NCI-H748 (cell line): Measurements from ENCODE around the gene CCDC12.
A peak's percentile ranks its signal among the peaks of the same experiment; 100 is the strongest.

Source experiments
- DNase-seq: peaks from one replicate; lab custom pipeline; 2025; ENCODE audit not compliant: unreplicated experiment; lab: John Stamatoyannopoulos, UW

CCDC12 gene

GRCh38 chr3:46976326-46977190 is at the start of gene CCDC12:
Gene CCDC12, minus strand, starts transcription at chr3:46976745. Its CDS starts 13 bp downstream, at chr3:46976732.
- DNase-seq, result peak; percentile 95

- DNase-seq, result no peak
These were observed 48.4 kb upstream of the CCDC12 start for GRCh38 chr3:47024932-47025331.

GRCh38 chr3:47022641-47023071 is 46.1 kb upstream of the CCDC12 start:
- peak; percentile 2 for DNase-seq

DNA sequence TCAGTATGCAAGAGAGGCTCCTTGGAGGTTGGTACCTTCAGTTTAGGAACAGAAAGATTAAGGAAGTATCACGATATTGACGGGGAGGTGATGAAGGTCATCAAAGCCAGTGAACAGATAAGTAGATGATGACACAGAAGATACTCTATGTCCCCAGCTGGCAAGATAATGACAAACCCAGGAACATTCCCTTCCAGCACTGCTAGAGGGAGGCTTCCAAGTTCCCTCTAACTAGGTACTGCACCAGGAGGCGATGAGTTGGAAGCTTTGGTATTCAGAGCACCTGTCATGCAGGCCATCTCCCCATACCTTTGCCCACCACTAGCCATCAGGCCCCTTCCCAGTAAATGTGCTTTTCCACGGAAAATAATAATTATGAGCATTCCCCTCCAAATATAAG is 43.8 kb upstream of the CCDC12 start:
- DNase-seq, result no peak

DNA sequence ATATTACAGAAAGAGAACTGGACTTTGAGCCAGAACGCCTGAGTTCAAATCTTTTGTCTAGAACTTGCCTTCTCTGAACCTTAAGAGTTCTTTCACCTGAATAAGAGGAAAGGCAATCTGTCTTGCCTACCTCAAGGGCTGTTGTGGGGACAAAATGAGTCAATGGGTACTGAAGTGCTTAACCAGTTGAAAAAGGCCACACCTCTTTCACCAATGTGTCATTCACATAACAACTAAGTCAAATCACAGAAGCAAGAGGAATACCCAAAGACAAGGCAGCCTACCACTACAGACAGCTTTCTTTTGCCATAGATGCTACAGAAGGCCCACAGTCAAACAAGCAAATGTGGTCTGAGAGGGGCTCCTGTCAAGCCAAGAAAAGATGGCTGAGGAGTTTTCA is 42.7 kb upstream of the CCDC12 start:
- DNase-seq, result no peak

DNA sequence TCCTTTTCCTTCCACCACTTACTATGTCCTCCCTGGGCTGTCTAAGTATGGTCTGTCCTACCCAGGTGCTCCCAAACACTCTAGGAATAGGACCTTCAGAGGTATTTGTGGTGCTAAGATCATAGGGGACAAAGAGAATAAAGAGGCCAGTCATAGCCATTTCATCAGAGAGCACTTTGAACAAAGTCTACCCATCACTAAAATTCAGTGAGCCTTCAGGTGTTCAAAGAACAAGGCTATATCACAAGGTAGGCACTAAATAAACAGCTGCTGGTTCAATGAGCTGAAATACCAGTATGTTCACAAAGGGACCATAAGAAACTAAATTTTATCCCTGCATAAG is 41.7 kb upstream of the CCDC12 start:
- no peak for DNase-seq

GRCh38 chr3:47017504-47018268 is 41.1 kb upstream of the CCDC12 start:
- DNase-seq, result no peak

- DNase-seq, result no peak
These were observed 40.4 kb upstream of the CCDC12 start for GRCh38 chr3:47016934-47017435.

DNA sequence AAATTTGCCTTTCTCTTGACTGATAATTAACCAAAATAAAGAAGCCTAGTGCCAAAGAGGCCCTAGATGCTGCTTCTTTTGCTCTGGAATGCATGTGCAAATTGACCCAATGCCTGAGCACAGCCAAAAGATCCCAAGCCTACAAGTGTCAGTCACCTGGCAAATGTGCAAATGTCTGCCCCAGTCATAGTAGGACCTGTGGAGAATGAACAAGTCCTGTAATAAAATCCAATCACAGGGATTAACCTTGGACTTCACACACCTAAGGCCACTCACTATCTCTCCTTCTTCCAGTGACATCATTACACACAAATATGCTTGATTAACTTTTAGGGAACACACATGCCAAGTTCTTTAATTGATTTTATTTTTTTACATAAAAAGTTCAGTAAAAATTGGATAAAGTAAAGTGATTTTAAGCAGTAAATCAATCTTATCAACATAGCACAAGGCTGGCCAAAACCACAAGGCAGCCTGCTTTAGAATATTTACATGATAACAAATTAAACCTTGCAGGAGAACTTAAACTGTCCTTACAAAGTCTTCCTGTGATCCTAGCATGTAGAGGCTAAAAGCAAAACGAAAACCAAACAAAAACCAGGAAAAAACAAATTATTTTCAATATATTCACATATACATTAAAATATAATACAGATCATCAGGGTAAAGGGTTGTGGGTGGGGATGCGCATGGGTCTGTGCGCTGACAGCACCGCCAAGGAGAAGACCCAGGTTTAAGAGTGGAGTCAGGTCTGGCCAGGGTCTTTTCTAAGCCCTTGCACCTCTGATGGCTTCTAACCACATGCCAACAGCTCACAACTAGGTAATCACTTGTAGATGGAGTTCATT is 39.8 kb upstream of the CCDC12 start:
- DNase-seq, result no peak

- no peak for DNase-seq
These were observed 38.6 kb upstream of the CCDC12 start for GRCh38 chr3:47015151-47015550.

DNA sequence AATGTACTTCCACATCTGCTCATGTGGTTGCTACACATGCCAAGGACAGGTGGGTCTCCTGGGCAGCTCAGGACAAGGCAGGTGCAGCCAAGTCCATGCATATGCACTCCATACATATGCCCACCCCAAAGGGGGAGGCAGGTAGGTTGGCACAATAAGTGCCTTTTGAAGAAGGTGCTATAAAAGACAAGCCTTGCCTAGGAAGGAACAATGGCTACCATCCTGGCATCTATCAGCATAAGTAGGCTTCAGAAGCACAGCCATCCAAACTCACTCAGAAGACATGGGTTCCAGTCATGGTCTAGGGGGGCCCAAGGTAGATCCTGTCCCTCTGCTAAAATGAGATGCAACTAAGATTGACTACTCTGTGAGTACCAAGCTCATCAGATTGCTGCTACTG is 37.5 kb upstream of the CCDC12 start:
- no peak for DNase-seq

- no peak for DNase-seq
These were observed 36.7 kb upstream of the CCDC12 start for GRCh38 chr3:47013231-47013630.

DNA sequence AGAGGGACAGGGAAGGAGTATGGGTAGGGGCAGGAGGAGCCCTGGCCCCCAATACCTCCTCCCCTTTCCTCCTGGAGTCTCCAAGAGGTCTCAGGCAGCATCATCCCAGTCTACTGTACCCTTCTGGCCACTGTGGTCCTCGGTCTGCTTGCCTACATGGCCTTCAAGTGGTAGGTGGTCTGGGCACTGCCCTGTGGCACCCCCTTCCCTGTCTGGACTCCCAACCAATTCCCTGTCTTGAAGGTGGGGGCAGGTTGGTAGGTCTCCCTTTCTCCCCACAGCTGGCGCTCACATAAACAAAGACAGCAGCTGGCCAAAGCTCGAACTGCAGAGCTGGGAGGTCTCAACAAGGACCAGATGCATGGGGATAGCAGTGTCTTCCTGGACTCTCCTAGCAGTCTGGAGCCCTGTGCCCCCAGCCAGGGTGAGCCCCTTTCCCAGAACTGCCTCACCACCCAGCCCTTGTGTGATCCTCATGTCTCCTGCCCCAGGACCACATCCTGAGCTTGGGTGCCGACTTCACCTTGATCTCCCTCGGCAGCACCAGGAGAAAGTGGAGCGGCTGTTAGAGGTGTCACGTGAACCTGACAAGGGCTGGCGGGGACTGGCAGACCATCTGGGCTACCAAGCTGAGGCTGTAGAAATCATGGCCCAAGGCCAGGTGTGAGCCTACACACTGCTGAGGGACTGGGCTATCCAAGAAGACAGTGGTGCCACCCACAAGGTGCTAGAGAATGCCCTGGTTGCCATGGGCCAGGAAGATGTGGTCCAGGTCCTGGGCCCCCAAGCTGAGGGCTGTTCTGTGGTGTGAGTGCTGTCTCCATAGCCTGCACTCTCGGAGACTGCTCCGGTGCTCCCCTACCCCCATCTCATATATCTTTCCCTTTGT is 36.0 kb upstream of the CCDC12 start:
- no peak for DNase-seq

DNA sequence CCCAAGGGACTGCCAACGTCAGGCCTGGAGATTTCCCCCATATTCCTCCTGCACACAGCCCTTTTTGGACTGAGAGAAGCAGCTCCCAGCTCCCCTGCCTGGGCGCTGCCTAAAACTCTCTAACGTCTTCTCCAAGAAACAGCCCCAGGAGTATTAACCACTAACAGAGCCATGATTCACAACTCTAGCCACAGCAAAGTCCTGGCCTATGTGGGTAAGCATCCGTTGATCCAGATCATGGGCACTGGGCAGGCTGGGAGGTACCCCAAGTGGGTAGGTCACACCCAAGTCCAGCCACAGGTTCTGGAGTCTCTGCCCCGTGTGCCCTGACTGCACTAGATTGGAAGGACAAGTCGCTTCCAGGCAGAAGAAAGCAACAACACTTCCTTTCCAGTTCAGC is 34.8 kb upstream of the CCDC12 start:
- DNase-seq, result no peak

- no peak for DNase-seq
These were observed 34.4 kb upstream of the CCDC12 start for GRCh38 chr3:47010910-47011309.

GRCh38 chr3:47010111-47010712 is 33.7 kb upstream of the CCDC12 start:
- peak; percentile 25 for DNase-seq

DNA sequence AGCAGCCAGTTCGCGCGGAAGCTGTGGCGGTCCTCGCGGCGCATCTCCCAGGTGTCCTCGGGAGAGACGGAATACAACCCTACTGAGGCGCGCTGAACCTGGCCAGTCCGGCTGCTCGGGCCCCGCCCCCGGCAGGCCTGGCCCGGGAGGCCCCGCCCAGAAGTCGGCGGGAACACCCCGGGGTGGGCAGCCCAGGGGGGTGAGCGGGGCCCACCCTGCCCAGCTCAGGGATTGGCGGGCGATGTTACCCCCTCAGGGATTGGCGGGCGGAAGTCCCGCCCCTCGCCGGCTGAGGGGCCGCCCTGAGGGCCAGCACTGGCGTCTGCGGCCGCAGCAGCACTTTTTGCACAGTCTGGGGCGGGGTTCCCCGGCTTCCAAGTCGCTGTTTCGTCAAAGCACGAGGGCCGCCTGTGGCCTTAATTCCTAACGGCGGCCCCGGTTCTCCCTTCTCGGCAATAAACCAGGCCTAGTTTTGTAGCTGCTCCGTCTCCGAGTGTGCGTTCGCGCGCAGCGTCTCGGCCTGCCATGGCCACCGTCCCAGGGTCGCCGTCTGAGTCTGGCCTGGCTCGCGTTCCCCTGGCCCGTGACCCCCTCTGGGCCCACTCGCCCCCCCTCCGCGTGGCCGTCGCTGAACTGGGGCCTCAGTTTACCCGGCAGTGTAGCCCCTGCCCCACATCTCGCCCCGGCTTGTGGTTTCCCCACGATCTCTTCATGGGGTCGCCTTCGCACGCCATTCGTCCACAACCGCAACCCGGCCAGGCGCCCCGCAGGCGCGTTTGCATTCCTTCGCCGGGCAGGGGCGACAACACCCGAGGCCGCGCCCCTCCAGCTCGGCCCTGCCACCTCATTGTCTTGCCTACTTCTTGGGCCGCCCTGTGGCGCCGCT is 32.9 kb upstream of the CCDC12 start:
- DNase-seq, result peak; percentile 93

- DNase-seq, result no peak
These were observed 32.3 kb upstream of the CCDC12 start for GRCh38 chr3:47008851-47009224.
